Kasumi-1 (cell line): ENCODE results near the gene EVPL.
A peak's percentile ranks its signal among the peaks of the same experiment; 100 is the strongest.
"Not testable (repeated sequence)": the region's sequence is repeated elsewhere in the genome, so short reads cannot be mapped to it uniquely, and the experiment has no call there.

Experiments
- DNase-seq, 2 experiments: peaks; one replicate each; lab custom pipeline; 2025; lab: John Stamatoyannopoulos, UW

The EVPL gene

GRCh38 chr17:76027159-76027839, at the start of gene EVPL:
Gene EVPL (minus strand): TSS chr17:76027306. CDS start chr17:76027198, 108 bp downstream.
- DNase-seq = no peak

GRCh38 chr17:76076146-76076764, 49.1 kb upstream of the EVPL start:
- DNase-seq = no peak

GRCh38 chr17:76075364-76076145, 48.4 kb upstream of the EVPL start:
- peak; percentile 48 to 67 for DNase-seq

GRCh38 chr17:76074390-76075363, 47.6 kb upstream of the EVPL start, which contains the start of gene GALR2:
Gene GALR2 (plus strand): TSS chr17:76074781. CDS start chr17:76074884, 103 bp downstream.
- DNase-seq = no peak

DNA sequence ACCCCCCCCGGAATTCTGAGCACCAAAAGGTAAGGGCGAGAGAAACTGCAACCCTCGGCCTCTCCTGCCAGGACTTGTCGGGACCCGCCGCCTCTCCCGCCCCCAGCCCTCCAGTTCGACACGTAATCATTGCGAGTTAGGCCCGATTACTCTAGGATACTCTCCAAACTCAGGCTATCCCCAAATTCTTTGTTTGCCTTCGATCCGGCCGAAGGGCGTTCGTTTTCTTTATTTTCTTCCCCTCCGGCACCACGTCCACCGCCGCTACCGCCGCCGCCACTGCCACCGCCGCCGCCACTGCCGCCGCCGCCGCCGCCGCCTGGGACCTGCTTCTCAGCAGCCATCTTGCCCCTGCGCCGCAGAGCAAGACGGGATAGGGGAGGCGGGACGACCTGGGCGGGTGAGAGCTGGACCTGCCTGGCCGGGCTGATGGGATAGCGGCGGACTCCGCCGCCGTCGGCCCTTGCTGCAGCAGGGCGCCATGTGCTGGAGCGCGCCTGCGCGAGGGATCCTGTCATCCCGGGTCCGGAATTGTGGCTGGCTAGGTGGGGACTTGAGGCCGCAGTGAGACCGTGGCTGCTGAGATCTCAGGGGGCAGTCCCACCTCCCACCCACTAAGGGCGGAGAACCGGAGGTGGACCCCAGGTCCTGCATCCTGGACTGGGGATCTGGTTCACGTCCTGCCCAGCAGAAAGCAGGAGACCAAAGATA, 45.2 kb upstream of the EVPL start, which contains the start of gene SRP68:
Gene SRP68, minus strand, starts transcription at position 370 of the 711 bp plus-strand sequence. Its CDS starts 26 bp downstream, at position 344.
- peak; percentile 97 for DNase-seq

DNA sequence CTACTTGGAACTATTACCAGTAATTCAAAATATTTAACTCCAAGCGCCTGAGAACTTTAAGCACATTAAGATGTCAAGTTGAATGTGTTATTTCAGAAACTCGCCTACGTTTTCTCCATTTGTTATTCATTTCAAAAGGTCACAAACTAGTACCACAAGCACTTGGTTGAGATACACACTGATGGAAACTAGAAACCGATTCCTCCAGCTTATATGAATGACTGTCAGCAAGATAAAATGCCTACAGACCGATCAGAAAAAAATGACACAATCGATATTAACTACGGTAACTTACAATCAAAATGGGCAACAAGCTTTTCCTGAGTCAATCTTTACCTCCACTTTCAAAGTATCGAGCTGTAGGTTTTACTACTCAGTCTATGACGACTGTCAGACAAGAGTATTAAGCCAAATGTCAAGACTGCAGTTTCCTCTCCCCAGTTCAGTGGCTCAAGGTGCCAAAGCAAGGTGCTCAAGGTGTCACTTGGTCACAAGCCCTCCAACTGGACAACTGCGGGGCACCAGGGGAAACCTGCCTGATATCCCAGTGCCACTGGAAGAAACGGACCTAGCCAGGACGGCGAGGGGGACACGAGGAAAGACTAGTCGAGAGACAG, 44.5 kb upstream of the EVPL start:
- DNase-seq = no peak

GRCh38 chr17:76065775-76066174, 38.7 kb upstream of the EVPL start:
- DNase-seq = no peak

- DNase-seq = no peak
These were observed 36.9 kb upstream of the EVPL start for GRCh38 chr17:76063875-76064546.

DNA sequence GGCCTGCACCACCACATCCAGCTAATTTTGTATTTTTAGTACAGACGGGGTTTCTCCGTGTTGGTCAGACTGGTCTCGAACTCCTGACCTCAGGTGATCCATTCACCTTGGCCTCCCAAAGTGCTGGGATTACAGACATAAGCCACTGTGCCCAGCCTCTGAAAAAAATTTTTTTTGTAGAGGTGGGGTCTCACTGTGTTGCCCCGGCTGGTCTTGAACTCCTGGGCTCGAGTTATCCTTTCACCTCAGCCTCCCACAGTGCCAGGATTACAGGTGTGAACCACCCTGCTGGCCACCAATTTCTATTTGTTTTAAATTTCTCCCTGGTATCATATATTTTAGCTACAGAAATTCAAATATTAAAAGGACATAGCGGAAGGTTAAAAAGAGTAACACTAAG, 31.2 kb upstream of the EVPL start:
- DNase-seq = not testable (repeated sequence)

- DNase-seq = peak; percentile 42 to 73
These were observed 29.8 kb upstream of the EVPL start for GRCh38 chr17:76056882-76057281.

- DNase-seq = no peak
These were observed 27.0 kb upstream of the EVPL start for GRCh38 chr17:76054112-76054476.

- no peak for DNase-seq
These were observed 26.4 kb upstream of the EVPL start for GRCh38 chr17:76053246-76054111.

DNA sequence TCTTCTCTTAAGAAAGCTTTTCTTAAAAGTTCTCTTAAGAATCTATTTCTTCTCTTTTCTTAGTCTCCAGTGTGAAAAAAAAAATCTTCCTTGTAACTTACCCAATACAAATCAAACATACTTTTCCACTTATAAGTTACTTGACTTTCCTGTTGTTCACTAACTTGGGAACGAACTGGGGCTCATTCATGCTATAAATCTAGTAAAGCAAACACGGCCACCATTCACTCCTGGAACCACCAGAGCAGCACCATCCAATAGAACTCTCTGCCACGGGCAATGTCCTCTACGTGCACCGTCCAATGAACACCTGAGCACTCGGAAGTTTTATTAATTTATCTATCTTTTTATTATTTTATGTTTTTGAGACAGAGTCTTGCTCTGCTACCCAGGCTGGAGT, 24.5 kb upstream of the EVPL start:
- DNase-seq = no peak

DNA sequence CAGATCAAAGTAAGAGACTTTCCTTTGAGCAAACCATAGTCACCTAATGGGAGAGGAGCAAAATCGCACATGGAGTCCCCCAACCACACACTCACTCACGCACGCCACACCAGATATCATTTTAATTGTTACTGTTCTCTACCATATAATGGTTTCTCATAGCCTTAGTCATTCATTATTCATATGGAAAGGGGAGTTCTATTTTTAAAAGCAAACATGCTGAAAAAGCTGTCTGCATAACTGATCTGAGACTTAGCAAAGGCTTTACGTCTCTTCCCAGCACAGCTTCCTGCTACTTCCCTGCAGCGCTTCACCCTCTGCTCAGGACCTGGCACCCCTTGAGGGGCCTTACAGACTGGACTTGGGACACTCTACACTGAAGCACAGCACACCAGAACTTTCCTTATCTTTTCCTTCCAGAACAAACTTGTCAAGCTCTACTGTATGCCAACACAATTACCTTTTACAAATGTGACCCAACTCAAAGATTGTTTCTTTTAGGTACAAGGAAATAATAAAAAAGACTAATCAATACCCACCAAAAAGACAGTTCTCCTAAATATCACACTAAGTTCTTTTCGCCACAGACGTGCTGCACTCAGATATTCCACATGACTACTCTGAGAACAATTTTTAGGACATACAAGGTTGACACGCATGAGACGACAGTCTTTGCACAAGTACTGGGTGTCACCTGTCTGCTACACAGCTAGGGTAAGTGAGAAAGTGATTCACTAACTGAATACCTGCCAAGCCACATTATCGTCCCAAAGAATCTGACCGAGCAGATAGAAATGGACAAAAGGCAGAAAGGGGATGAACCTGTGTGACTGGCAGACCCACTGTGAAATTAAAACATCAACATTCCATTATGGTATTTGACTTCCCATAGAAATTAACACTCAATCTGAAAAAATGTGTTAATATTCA, 23.7 kb upstream of the EVPL start:
- DNase-seq = no peak

GRCh38 chr17:76049836-76050537, 22.9 kb upstream of the EVPL start:
- no peak for DNase-seq

DNA sequence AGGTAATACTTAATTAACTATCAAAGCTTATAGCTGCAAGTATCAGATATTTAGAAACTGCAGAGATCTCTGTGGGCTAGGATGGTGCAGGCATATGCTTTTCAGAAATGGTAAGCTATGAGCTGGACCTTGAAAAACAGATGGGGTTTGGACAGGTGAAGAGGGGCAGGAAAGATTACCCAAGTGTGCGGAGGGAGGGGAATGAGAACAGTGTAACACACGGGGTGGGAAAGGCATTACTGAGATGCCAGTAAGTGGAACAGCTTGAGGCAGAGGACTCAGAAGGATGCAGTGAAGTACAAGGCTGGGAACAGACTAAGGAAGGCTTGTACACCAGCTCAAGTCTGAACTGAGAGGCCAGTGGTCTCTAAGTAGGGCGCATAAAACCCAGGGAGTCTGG, 22.1 kb upstream of the EVPL start:
- DNase-seq = no peak

DNA sequence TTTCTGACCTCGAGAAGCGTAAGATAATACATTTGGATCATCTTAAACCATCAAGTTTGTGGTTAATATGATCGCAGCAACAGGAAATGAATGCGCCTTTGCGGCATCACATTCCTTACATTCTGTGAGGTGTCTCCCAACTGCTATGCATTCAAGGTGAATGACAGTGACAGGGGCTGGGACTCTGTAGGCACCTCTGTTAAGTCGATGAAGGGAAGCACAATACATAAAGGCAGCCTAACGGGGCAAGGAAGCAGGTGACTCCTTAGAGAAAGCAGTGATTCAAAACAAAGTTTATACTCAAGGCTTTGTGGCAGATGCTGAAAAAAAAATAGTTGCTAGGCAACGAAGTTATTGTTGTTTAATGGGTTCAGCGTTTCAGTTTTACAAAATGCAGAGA, 21.6 kb upstream of the EVPL start:
- DNase-seq = no peak
